K562 (cell line): Measurements from ENCODE around the gene IDUA. TPM values are rescaled to one million over a fixed set of nuclear protein-coding genes. Genes with fewer than 3 reads are reported as not detected.

ENCODE experiments used
- ATAC-seq: fragments of 200-7000 bp; cut with Tn5 transposase; 3 replicates; pipeline ENCODE4 v1.9.1; 2020; ENCODE audit warnings: moderate library complexity
- BruUV-seq: library from RNA; stranded (reverse); fragments of 400-500 nt; replicated peaks from 2 replicates; lab custom pipeline; 2021; lab: Mats Ljungman, UMichigan
- CTCF ChIA-PET: fragments of 300-600 bp; formaldehyde crosslinking; extraction: SDS; loops from one replicate; lab custom pipeline; 2021; ENCODE audit warnings: low intra/inter-chr PET ratio; lab: Yijun Ruan, JAX
- POLR2A ChIA-PET: fragments of 300-600, 350-650 bp; sonication (Branson Sonifier 250); formaldehyde crosslinking; extraction: SDS; loops from one replicate; lab custom pipeline; 2021; ENCODE audit warnings: antibody characterized with exemption, inconsistent platforms; lab: Yijun Ruan, JAX
- DNase-seq, 4 experiments: peaks; one replicate each; pipeline versions ENCODE4 v3.0.0 to v3.0.0-alpha.2; 2011 to 2018; ENCODE audit warnings: low spot score in 3 of 4, mixed read lengths in 3 of 4; ENCODE audit errors: extremely low read depth in 1 of 4
- FAIRE-seq: peaks from 2 replicates; lab custom pipeline; 2011; peaks lifted over from hg19 to GRCh38; lab: Jason Lieb, UNC
- H2AFZ ChIP-seq: 2 replicates; pipeline ENCODE4 v1.6.0; 2011; ENCODE audit warnings: low read depth, low read length, control low read depth, inconsistent platforms
- H3K27ac ChIP-seq: fragments of 200-600 bp; 3 replicates; pipeline ENCODE4 v1.8.0; 2011; ENCODE audit warnings: low read depth, mild to moderate bottlenecking, control low read depth, inconsistent platforms, low read length, moderate library complexity, mixed read lengths; ENCODE audit errors: extremely low read depth
- H3K27me3 ChIP-seq, 2 experiments: fragments of 300-600 bp in 1 of 2; 2 replicates in 1 of 2; 3 replicates in 1 of 2; pipeline versions ENCODE4 v1.6.0 to v1.8.0; 2011; ENCODE audit warnings: inconsistent platforms in 2 of 2, low read length in 2 of 2, mild to moderate bottlenecking in 1 of 2, mixed read lengths in 1 of 2, moderate library complexity in 1 of 2; ENCODE audit not compliant: control insufficient read depth in 2 of 2, insufficient read depth in 2 of 2
- H3K36me3 ChIP-seq: fragments of 300-600 bp; 3 replicates; pipeline ENCODE4 v1.8.0; 2011; ENCODE audit warnings: mild to moderate bottlenecking, low read length, inconsistent platforms; ENCODE audit not compliant: control insufficient read depth, insufficient read depth
- H3K4me1 ChIP-seq, 2 experiments: fragments of 200-600 bp in 1 of 2; replicated peaks in 1 of 2; 2 replicates in 1 of 2; 3 replicates in 1 of 2; pipeline versions ENCODE4 v1.5.1 to v1.8.0; 2011; ENCODE audit warnings: inconsistent platforms in 2 of 2, low read length in 2 of 2, mild to moderate bottlenecking in 1 of 2, mixed read lengths in 1 of 2, moderate library complexity in 1 of 2; ENCODE audit not compliant: control insufficient read depth in 2 of 2, insufficient read depth in 2 of 2
- H3K4me2 ChIP-seq: 2 replicates; pipeline ENCODE4 v1.6.1; 2011; ENCODE audit warnings: low read length, control low read depth, inconsistent platforms, mixed read lengths; ENCODE audit not compliant: insufficient read depth
- H3K4me3 ChIP-seq: fragments of 200-600 bp; sonication (generic), shearing (Covaris generic); 2 replicates; pipeline ENCODE4 v1.5.1; 2016; ENCODE audit warnings: control low read depth, inconsistent platforms
- H3K79me2 ChIP-seq: fragments of 200-600 bp; 3 replicates; pipeline ENCODE4 v1.8.0; 2011; ENCODE audit warnings: low read length, inconsistent platforms; ENCODE audit not compliant: control insufficient read depth, insufficient read depth
- H3K9ac ChIP-seq, 2 experiments: 2 replicates each; pipeline versions ENCODE4 v1.6.0 to v1.6.1; 2011; ENCODE audit warnings: low read depth in 2 of 2, low read length in 2 of 2, control low read depth in 1 of 2, inconsistent platforms in 1 of 2, mild to moderate bottlenecking in 1 of 2, mixed read lengths in 1 of 2; ENCODE audit not compliant: insufficient read depth in 1 of 2
- H3K9me1 ChIP-seq: one replicate; pipeline ENCODE4 v1.6.0; 2011; ENCODE audit warnings: inconsistent platforms, mild to moderate bottlenecking, low read length, moderate library complexity; ENCODE audit not compliant: control insufficient read depth, insufficient read depth
- H3K9me3 ChIP-seq: replicated peaks from 2 replicates; pipeline ENCODE4 v1.5.1; 2011; ENCODE audit warnings: low read depth, low read length, inconsistent platforms; ENCODE audit not compliant: control insufficient read depth, insufficient read depth
- H4K20me1 ChIP-seq: replicated peaks from 2 replicates; pipeline ENCODE4 v1.6.1; 2011; ENCODE audit warnings: low read length, inconsistent platforms, mixed read lengths; ENCODE audit not compliant: control insufficient read depth, insufficient read depth
- CCNT2 ChIP-seq: IDR thresholded peaks from 2 replicates; pipeline ENCODE4 v1.6.1; 2011; ENCODE audit warnings: borderline replicate concordance, low read depth, mild to moderate bottlenecking, moderate library complexity, mixed read lengths, low read length; ENCODE audit not compliant: insufficient read length; ENCODE audit errors: extremely low read depth
- GMEB1 ChIP-seq: fragments of 250-450 bp; sonication (Bioruptor Pico); IDR thresholded peaks from 2 replicates; pipeline ENCODE4 v1.4.0; 2020; ENCODE audit warnings: mild to moderate bottlenecking
- GTF2E2 ChIP-seq: fragments of 200-800 bp; sonication (Bioruptor generic); IDR thresholded peaks from 2 replicates; pipeline ENCODE4 v1.6.1; 2016; ENCODE audit warnings: missing genetic modification characterization, missing compliant biosample characterization
- GTF3C2 ChIP-seq: IDR thresholded peaks from 3 replicates; pipeline ENCODE4 v1.6.1; 2011; ENCODE audit warnings: borderline replicate concordance, mild to moderate bottlenecking, moderate library complexity; ENCODE audit not compliant: insufficient read length; ENCODE audit errors: extremely low read depth
- ILK ChIP-seq: fragments of 450-650 bp; IDR thresholded peaks from 2 replicates; pipeline ENCODE4 v1.6.1; 2016; ENCODE audit warnings: missing genetic modification characterization, low read depth, mild to moderate bottlenecking, missing compliant biosample characterization, moderate library complexity, borderline replicate concordance
- L3MBTL2 ChIP-seq: fragments of 450-650 bp; IDR thresholded peaks from 2 replicates; pipeline ENCODE4 v1.6.1; 2016; ENCODE audit warnings: mild to moderate bottlenecking, moderate library complexity
- MAFK ChIP-seq: IDR thresholded peaks from 2 replicates; pipeline ENCODE4 v1.6.1; 2011; ENCODE audit warnings: low read length, improper control_type of control experiment
- NFATC3 ChIP-seq: fragments of 450-650 bp; IDR thresholded peaks from 2 replicates; pipeline ENCODE4 v1.6.1; 2017; ENCODE audit warnings: mild to moderate bottlenecking
- NFE2L1 ChIP-seq: fragments of 450-650 bp; IDR thresholded peaks from 2 replicates; pipeline ENCODE4 v1.6.1; 2016; ENCODE audit warnings: missing genetic modification characterization, low read depth, mild to moderate bottlenecking, missing compliant biosample characterization, moderate library complexity, borderline replicate concordance
- PML ChIP-seq: IDR thresholded peaks from 2 replicates; pipeline ENCODE4 v1.6.1; 2012; ENCODE audit warnings: low read length, inconsistent platforms
- RCOR1 ChIP-seq, 2 experiments: IDR thresholded peaks; 2 replicates each; pipeline ENCODE4 v1.6.1; 2012; ENCODE audit warnings: low read depth in 2 of 2, low read length in 2 of 2, borderline replicate concordance in 1 of 2, improper control_type of control experiment in 1 of 2
- SRSF3 ChIP-seq: fragments of 200-400 bp; formaldehyde crosslinking; IDR thresholded peaks from 2 replicates; pipeline ENCODE4 v1.6.1; 2016; ENCODE audit warnings: mild to moderate bottlenecking, low read length, moderate library complexity; ENCODE audit not compliant: insufficient read depth
- XRCC5 ChIP-seq: fragments of 200-400 bp; formaldehyde crosslinking; IDR thresholded peaks from 2 replicates; pipeline ENCODE4 v1.6.1; 2017; ENCODE audit warnings: low read depth, mild to moderate bottlenecking, low read length
- ZNF324 ChIP-seq: fragments of 250-450 bp; sonication (Bioruptor Pico); IDR thresholded peaks from 2 replicates; pipeline ENCODE4 v1.4.0; 2020; ENCODE audit warnings: mild to moderate bottlenecking
- ZNF583 ChIP-seq: fragments of 250-450 bp; sonication (Bioruptor Pico); IDR thresholded peaks from 2 replicates; pipeline ENCODE4 v1.4.0; 2020
- ZSCAN29 ChIP-seq: fragments of 450-650 bp; IDR thresholded peaks from 2 replicates; pipeline ENCODE4 v1.6.1; 2017
- WGBS: fragments of 100-300 bp; shearing (Covaris generic); methylation state at CpG from one replicate; pipeline ENCODE4 v1.1.6; 2016; ENCODE audit warnings: low coverage, mixed read lengths; ENCODE audit not compliant: insufficient coverage; ENCODE audit errors: missing lambda C conversion rate; 5-methylcytosine and 5-hydroxymethylcytosine counted together
- in situ Hi-C: fragments of 300-500 bp; cut with MboI; formaldehyde crosslinking; loops from 4 replicates; pipeline ENCODE4 v1.15.0; 2018; ENCODE audit warnings: inconsistent platforms, mixed read lengths
- intact Hi-C: fragments of 100-400 bp; cut with micrococcal nuclease; formaldehyde crosslinking; loops from 2 replicates; pipeline ENCODE4 v1.14.2; 2022
- polyA plus RNA-seq, 8 experiments: library from polyadenylated mRNA; depleted of rRNA in 4 of 8; stranded (reverse) in 5 of 8; unstranded in 3 of 8; fragments of >200 nt; fragmentation: Nextera tagmentation in 2 of 8; fragmentation: Illumina TruSeq in 1 of 8; extraction: Ambion mirVana in 2 of 8; extraction: Trizol in 1 of 8; gene quantifications; 2 replicates each; pipeline versions ENCODE4 v1.2.1 to v1.2.3, GENCODE V29; 2011 to 2014; ENCODE audit warnings: inconsistent platforms in 1 of 8, missing spikeins in 1 of 8
- total RNA-seq, 7 experiments: library from RNA; depleted of rRNA in 6 of 7; stranded (reverse); fragments of >200 nt in 6 of 7; fragmentation: Illumina TruSeq in 2 of 7; extraction: Trizol in 2 of 7; gene quantifications; 2 replicates each; pipeline versions ENCODE4 v1.2.1 to v1.2.3, GENCODE V29; 2011 to 2021; ENCODE audit warnings: low replicate concordance in 1 of 7
- TF ChIP-seq, protein P1 (sequence below), 3 experiments: IDR thresholded peaks in 2 of 3; conservative IDR thresholded peaks in 1 of 3; 2 replicates each; pipeline ENCODE4 v1.5.1; 2011 to 2012; ENCODE audit warnings: low read length in 3 of 3, mild to moderate bottlenecking in 3 of 3, control low read depth in 2 of 3, improper control_type of control experiment in 1 of 3, inconsistent platforms in 1 of 3, low read depth in 1 of 3, mixed read lengths in 1 of 3, moderate library complexity in 1 of 3; ENCODE audit not compliant: insufficient read depth in 2 of 3

IDUA gene
- total and polyA plus RNA-seq, 9 of the 15 experiments (the other 6 are each of a cell fraction or from before 2014, with no cell fraction given) = 0.04 to 16.1 (median 1.2) TPM

GRCh38 chr4:1045193-1045594, 58.4 kb downstream of the IDUA start:
- Histone ChIP-seq H3K27me3 (peaks cover 9 to 27% of the 10 kb centered on the region in 2 experiments; a peak in 4 of 5 replicates), H3K4me3 (no peak overlapping the region), H4K20me1 (no peaks in the 10 kb centered on the region), H3K9me1 (no peaks in the 10 kb centered on the region), H3K9me3 (no peaks in the 10 kb centered on the region), H3K79me2 (no peaks in the 10 kb centered on the region), H3K27ac (no peak overlapping the region), H3K4me2 (no peak overlapping the region), H2AFZ (no peak overlapping the region), H3K4me1 (peaks cover 37 to 77% of the 10 kb centered on the region in 2 experiments), H3K9ac (peak overlapping the region in 1 of 2 experiments; percentile 76; a peak in 2 of 4 replicates), H3K36me3 (no peaks in the 10 kb centered on the region)
- BruUV-seq = no TSS peak
- ChIA-PET POLR2A (interaction anchor here (0.7 to 0.8 kb wide), 2 partner anchors 11 to 13 kb away, joined by 3 to 4 read pairs; no protein-coding TSS in a partner anchor), CTCF (no interaction called here)
- WGBS = 96% methylated on average over 7 of the region's 14 CpGs
- no peak for ATAC-seq
- no peak for DNase-seq
- in situ Hi-C loops (no loop called here), intact Hi-C loops (loop anchor here (10.0 kb wide), 1 partner anchor 50 kb away; the partner anchor contains the start of gene SLC26A1)
- no peak for FAIRE-seq
- no peak for TF ChIP-seq GTF2E2 (tag)
- no peak for TF ChIP-seq ZSCAN29
- TF ChIP-seq NFE2L1 (tag) = no peak
- TF ChIP-seq SRSF3 = no peak
- no peak for TF ChIP-seq CCNT2
- TF ChIP-seq XRCC5 = no peak
- no peak for TF ChIP-seq PML
- no peak for TF ChIP-seq ILK (tag)
- TF ChIP-seq, protein P1, sequence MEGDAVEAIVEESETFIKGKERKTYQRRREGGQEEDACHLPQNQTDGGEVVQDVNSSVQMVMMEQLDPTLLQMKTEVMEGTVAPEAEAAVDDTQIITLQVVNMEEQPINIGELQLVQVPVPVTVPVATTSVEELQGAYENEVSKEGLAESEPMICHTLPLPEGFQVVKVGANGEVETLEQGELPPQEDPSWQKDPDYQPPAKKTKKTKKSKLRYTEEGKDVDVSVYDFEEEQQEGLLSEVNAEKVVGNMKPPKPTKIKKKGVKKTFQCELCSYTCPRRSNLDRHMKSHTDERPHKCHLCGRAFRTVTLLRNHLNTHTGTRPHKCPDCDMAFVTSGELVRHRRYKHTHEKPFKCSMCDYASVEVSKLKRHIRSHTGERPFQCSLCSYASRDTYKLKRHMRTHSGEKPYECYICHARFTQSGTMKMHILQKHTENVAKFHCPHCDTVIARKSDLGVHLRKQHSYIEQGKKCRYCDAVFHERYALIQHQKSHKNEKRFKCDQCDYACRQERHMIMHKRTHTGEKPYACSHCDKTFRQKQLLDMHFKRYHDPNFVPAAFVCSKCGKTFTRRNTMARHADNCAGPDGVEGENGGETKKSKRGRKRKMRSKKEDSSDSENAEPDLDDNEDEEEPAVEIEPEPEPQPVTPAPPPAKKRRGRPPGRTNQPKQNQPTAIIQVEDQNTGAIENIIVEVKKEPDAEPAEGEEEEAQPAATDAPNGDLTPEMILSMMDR (IDR thresholded peaks at IDR 0.05 in 2 of 3, conservative IDR thresholded peaks at IDR 0.05 in 1 of 3; ENCODE audit: insufficient read depth in 2 of 3, low read depth in 1 of 3, low read length in 3 of 3) = no peak
- no peak for TF ChIP-seq GMEB1 (CRISPR knock-in tag)
- TF ChIP-seq GTF3C2 = no peak
- TF ChIP-seq NFATC3 = no peak
- TF ChIP-seq L3MBTL2 = no peak
- no peak for TF ChIP-seq ZNF583 (CRISPR knock-in tag)
- TF ChIP-seq ZNF324 (CRISPR knock-in tag) = no peak
- no peak for TF ChIP-seq RCOR1 (IDR thresholded peaks at IDR 0.05; ENCODE audit: borderline replicate concordance in 1 of 2, low read depth in 2 of 2, low read length in 2 of 2)
- no peak for TF ChIP-seq MAFK
